Stimulated activated CD8-positive, alpha-beta memory T cell treated with anti-CD3 and anti-CD28 coated beads, Interleukin-12 subunit alpha, Interleukin-12 subunit beta, amount 100 ng/mL, for 24 hours (primary cell): Measurements from ENCODE around the gene GNAO1.

Source experiments
- DNase-seq: peaks from one replicate; pipeline ENCODE4 v3.0.0-alpha.2; 2020; ENCODE audit errors: extremely low read depth

GNAO1 gene

GRCh38 chr16:56198006-56198754, 6.9 kb downstream of the GNAO1 start:
- no peak for DNase-seq

GRCh38 chr16:56198755-56199114, 7.4 kb downstream of the GNAO1 start:
- no peak for DNase-seq

- DNase-seq = no peak
Observed at GRCh38 chr16:56199164-56199563, 7.9 kb downstream of the GNAO1 start.

GRCh38 chr16:56201030-56201429, 9.7 kb downstream of the GNAO1 start:
- no peak for DNase-seq

GRCh38 chr16:56202036-56202435, 10.7 kb downstream of the GNAO1 start:
- no peak for DNase-seq

- DNase-seq = no peak
Observed at GRCh38 chr16:56203052-56203451, 11.8 kb downstream of the GNAO1 start.

GRCh38 chr16:56204816-56205215, 13.5 kb downstream of the GNAO1 start:
- DNase-seq = no peak

- DNase-seq = no peak
Observed at GRCh38 chr16:56206951-56207350, 15.7 kb downstream of the GNAO1 start.

- DNase-seq = no peak
Observed at GRCh38 chr16:56207421-56207820, 16.1 kb downstream of the GNAO1 start.

GRCh38 chr16:56211435-56211981, 20.2 kb downstream of the GNAO1 start:
- DNase-seq = no peak

- no peak for DNase-seq
Observed at GRCh38 chr16:56212144-56212543, 20.9 kb downstream of the GNAO1 start.

- DNase-seq = no peak
Observed at GRCh38 chr16:56221995-56222394, 30.7 kb downstream of the GNAO1 start.

GRCh38 chr16:56222474-56222997, 31.2 kb downstream of the GNAO1 start:
- DNase-seq = no peak

- DNase-seq = no peak
Observed at GRCh38 chr16:56225017-56225742, 33.9 kb downstream of the GNAO1 start.

- no peak for DNase-seq
Observed at GRCh38 chr16:56226187-56226586, 34.9 kb downstream of the GNAO1 start.

- no peak for DNase-seq
Observed at GRCh38 chr16:56226845-56227525, 35.7 kb downstream of the GNAO1 start.

GRCh38 chr16:56227936-56228335, 36.6 kb downstream of the GNAO1 start:
- no peak for DNase-seq

GRCh38 chr16:56228476-56228875, 37.2 kb downstream of the GNAO1 start:
- DNase-seq = no peak

- DNase-seq = no peak
Observed at GRCh38 chr16:56233795-56234566, 42.7 kb downstream of the GNAO1 start.

GRCh38 chr16:56234737-56235136, 43.4 kb downstream of the GNAO1 start:
- no peak for DNase-seq

GRCh38 chr16:56237451-56237930, 46.2 kb downstream of the GNAO1 start:
- DNase-seq = no peak
